Jurkat, Clone E6-1 (cell line): ENCODE measurements around the gene PRODH2.
"Not testable (repeated sequence)": the region's sequence is repeated elsewhere in the genome, so short reads cannot be mapped to it uniquely, and the experiment has no call there.

Experiments used
- DNase-seq: peaks from one replicate; pipeline ENCODE4 v3.0.0-alpha.2; 2011; ENCODE audit warnings: low read depth, low spot score
- H3K4me3 ChIP-seq: 2 replicates; pipeline ENCODE4 v1.5.1; 2011; ENCODE audit warnings: mild to moderate bottlenecking, low read length, control low read depth, moderate library complexity

The PRODH2 gene

GRCh38 chr19:35784503-35785338 is 27.9 kb downstream of the PRODH2 start:
- DNase-seq: no peak
- H3K4me3 ChIP-seq: no peak overlapping the region

DNA sequence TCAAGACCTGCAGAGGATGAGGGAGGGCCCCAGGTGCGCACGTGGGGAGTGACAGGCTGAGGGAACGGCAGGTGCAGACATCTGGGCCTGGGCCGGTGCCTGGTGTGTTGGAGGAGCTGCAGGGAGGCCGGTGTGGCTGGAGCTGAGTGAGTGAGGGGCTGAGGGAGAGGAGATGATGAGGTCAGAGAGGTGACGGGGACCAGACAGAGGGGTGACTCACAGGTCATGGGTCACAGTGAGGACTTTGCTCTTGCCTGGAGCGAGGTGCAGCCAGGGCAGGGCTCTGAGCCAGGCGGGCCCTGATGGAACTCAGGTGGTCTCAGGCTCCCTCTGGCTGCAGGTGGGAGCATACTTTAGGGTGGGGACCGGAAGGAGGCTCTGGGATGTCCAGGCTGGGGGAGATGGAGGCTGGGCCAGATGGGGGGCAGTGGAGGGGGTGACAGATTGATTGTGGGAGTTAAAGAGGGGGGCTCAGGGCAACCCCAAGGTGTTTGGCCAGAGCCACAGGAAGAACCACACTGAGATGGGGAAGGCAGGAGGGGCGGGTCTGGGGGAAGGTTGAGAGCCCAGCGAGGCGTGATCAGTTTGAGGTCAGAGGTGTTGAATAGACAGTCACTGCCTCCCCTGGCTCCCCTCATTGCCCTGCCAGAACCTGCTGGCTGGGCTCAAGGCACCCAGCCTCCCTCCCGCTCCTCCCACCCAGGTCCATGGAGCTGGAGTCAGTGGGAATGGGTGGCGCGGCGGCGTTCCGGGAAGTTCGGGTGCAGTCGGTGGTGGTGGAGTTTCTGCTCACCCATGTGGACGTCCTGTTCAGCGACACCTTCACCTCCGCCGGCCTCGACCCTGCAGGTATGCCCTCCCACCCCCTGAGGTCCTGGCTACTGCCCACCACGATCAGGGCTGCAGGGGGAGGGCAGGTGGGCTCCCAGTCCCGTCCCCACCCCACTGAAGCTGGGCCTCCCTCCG is 28.9 kb downstream of the PRODH2 start:
- DNase-seq: no peak
- H3K4me3 ChIP-seq: no peak overlapping the region

DNA sequence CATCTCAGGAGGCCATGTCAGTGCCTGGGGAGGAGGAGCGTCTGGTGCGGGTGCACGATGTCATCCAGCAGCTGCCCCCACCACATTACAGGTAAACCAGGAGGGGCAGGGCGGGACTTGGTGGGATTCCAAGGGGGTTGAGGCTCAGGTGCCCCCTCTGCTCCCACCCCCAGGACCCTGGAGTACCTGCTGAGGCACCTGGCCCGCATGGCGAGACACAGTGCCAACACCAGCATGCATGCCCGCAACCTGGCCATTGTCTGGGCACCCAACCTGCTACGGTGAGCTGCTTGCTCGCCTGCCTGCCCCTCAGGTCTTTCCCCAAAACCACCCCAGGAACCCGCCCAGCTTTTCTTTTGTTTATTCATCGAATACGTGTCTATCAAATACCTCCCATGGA is 30.1 kb downstream of the PRODH2 start:
- H3K4me3 ChIP-seq: no peak overlapping the region
- no peak for DNase-seq

GRCh38 chr19:35781650-35782049 is 31.0 kb downstream of the PRODH2 start:
- H3K4me3 ChIP-seq: no peak overlapping the region
- no peak for DNase-seq

GRCh38 chr19:35780717-35781116 is 31.9 kb downstream of the PRODH2 start:
- H3K4me3 ChIP-seq: no peak overlapping the region
- no peak for DNase-seq

DNA sequence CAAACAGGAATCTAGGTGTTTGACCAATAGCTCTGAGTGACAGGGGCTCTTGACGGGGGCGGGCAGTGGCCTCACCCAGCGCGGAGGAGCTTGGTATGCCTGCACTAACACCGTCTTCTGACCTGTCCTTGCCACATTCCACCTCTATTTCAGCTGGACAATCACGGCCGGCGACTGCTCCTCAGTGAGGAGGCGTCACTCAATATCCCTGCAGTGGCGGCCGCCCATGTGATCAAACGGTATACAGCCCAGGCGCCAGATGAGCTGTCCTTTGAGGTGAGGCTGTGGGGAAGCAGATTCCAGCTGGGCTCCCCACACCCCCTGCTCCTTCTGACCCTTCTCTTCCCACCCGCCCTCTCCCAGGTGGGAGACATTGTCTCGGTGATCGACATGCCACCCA is 32.6 kb downstream of the PRODH2 start:
- no peak for DNase-seq

GRCh38 chr19:35779033-35779432 is 33.6 kb downstream of the PRODH2 start:
- H3K4me3 ChIP-seq: no peak overlapping the region
- DNase-seq: no peak

More for the DNA sequence above, 32.6 kb downstream of the PRODH2 start:
- no peak overlapping the region for H3K4me3 ChIP-seq

DNA sequence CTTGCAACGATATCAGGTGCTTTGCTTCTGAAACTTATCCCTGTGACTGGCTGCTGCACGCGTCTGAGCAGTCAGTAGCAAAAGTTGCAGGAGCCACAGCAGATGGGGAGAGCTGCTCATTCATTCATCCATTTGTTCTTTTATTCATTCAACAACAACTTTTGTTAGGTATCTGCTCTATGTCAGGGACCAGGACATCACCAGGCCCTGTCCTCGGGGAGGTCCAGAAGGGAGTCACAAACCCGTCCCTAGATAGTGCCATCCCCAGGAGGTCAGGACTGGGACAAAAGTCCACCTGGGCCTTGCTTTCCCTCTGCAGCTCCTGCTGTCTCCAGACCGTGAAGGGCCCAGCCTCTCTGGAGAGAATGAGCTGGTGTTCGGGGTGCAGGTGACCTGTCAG is 34.7 kb downstream of the PRODH2 start:
- DNase-seq: no peak
- H3K4me3 ChIP-seq: no peak overlapping the region

DNA sequence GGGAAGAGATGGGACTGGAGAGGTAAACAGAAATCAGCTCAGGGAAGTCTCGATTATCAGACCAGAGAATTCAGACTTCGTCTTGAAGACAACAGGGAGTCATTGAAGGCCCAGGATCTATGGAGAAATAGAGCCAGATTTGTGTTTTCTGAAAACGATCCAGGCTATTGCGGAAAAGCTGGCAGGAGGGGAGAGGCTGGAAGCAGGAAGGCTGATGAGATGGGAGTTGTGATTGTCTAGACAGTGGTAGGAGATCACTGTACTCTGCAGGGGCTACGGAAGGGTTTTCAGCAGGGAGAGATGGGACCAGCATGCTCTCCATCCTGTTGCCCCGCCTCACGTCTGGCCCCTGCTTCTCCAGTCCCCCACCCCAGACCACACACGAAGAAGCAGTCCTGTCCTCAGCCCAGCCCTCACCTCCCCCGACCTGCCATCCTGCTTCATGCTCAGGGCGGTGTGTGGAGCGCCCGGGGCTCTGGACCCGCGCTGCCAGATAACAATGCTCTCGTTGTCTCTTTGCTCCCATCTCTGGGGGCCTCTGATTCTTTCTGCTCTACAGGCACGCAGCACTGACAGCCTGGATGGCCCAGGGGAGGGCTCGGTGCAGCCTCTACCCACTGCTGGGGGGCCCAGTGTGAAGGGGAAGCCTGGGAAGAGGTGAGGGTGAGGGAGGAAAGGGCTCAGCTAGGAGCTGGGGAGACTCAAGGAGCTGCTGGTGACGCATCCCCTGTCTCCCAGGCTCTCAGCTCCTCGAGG is 35.4 kb downstream of the PRODH2 start:
- H3K4me3 ChIP-seq: no peak overlapping the region
- DNase-seq: no peak

- peak overlapping the region; percentile 76 for H3K4me3 ChIP-seq
- DNase-seq: no peak
Observed at GRCh38 chr19:35776102-35776788, 36.4 kb downstream of the PRODH2 start.

- peak; percentile 96 for DNase-seq
- peak within 1 kb of the TSS; percentile 76 for H3K4me3 ChIP-seq
Observed at GRCh38 chr19:35775298-35776101, 37.1 kb downstream of the PRODH2 start, which contains the start of gene ARHGAP33. Gene ARHGAP33, plus strand, starts transcription at chr19:35775564. Its CDS starts 95 bp downstream, at chr19:35775659.

DNA sequence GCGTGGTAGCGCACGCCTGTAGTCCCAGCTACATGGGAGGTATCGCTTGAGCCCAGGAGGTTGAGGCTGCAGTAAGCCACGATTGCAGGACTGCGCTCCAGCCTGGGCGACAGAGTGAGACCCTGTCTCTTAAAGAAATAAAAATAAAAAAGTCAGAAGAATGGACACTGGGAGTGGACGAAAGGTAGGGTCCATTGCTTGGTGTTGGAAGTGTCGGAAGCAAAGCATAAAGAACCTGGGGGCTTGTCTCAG is 37.7 kb downstream of the PRODH2 start:
- no peak for DNase-seq
- H3K4me3 ChIP-seq: peak overlapping the region; percentile 49

- DNase-seq: no peak
- H3K4me3 ChIP-seq: peak overlapping the region; percentile 49
Observed at GRCh38 chr19:35774274-35775045, 38.2 kb downstream of the PRODH2 start.

DNA sequence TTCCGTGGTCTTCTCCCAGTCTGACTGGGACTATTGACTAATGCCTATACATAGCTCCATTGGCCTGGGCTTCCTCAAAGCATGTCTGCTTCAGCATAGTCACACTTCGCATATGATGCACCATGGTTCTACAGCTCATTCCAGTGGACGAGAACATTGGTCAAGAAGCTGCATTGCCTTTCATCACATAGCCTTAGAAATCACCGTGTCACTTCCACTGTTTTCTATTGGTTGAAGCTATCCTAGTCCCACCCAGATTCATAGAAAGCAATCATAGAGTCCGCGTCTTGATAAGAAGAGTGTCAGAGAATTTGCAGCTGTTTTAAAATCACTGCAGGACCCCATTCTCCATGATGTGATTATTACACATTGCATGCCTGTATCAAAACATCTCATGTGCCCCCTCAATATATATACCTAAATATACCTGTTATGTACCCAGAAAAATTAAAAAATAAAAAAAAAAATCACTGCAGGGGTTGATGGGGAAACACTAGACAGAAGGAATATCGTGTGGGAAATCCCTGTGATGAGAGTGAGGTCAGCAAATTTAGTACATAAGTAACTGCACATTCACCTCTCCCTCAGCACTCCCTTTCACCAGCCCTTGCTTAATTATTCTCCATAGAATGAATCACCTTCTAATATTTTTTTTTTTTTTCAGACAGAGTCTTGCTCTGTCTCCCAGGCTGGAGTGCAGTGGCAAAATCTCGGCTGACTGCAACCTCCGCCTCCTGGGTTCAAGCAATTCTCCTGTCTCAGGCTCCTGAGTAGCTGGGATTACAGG is 39.4 kb downstream of the PRODH2 start:
- DNase-seq: no peak
- no peak overlapping the region for H3K4me3 ChIP-seq

GRCh38 chr19:35772362-35772761 is 40.3 kb downstream of the PRODH2 start:
- DNase-seq, H3K4me3 ChIP-seq: not testable (repeated sequence)

- H3K4me3 ChIP-seq: no peak overlapping the region
- DNase-seq: no peak
Observed at GRCh38 chr19:35768082-35768421, 44.6 kb downstream of the PRODH2 start.
